Measurements from ENCODE around the gene SOX13.
"Not testable (repeated sequence)": the region's sequence is repeated elsewhere in the genome, so short reads cannot be mapped to it uniquely, and the experiment has no call there.

The SOX13 gene

GRCh38 chr1:204072931-204073836 is at the start of gene SOX13:
SOX13 (plus strand) TSS chr1:204073115; CDS start chr1:204112916, 39,801 bp downstream.
- ATAC-seq: peak; percentile 60
- DNase-seq: peak; percentile 28

- ATAC-seq: no peak
- no peak for DNase-seq
Measured at GRCh38 chr1:204025917-204026707, 46.8 kb upstream of the SOX13 start.

GRCh38 chr1:204027446-204027845 is 45.5 kb upstream of the SOX13 start:
- ATAC-seq (no peak), DNase-seq (no peak)

GRCh38 chr1:204029016-204029415 is 43.9 kb upstream of the SOX13 start:
- ATAC-seq (no peak), DNase-seq (no peak)

GRCh38 chr1:204031098-204031710 is 41.7 kb upstream of the SOX13 start:
- DNase-seq: no peak
- ATAC-seq: no peak

GRCh38 chr1:204032642-204033235 is 40.2 kb upstream of the SOX13 start:
- ATAC-seq: no peak
- no peak for DNase-seq

GRCh38 chr1:204033306-204033705 is 39.6 kb upstream of the SOX13 start:
- ATAC-seq (no peak), DNase-seq (no peak)

- ATAC-seq (no peak), DNase-seq (no peak)
Measured at GRCh38 chr1:204036882-204037655, 35.8 kb upstream of the SOX13 start.

- DNase-seq (no peak), ATAC-seq (no peak)
Measured at GRCh38 chr1:204041232-204041767, 31.6 kb upstream of the SOX13 start.

- ATAC-seq: no peak
- no peak for DNase-seq
Measured at GRCh38 chr1:204041803-204042505, 31.0 kb upstream of the SOX13 start.

GRCh38 chr1:204042516-204042915 is 30.4 kb upstream of the SOX13 start:
- no peak for ATAC-seq
- no peak for DNase-seq

GRCh38 chr1:204043680-204044079 is 29.2 kb upstream of the SOX13 start:
- DNase-seq: no peak

GRCh38 chr1:204044448-204044847 is 28.5 kb upstream of the SOX13 start:
- no peak for DNase-seq
- ATAC-seq: no peak

More at GRCh38 chr1:204043680-204044079, 29.2 kb upstream of the SOX13 start:
- no peak for ATAC-seq

- DNase-seq: no peak
- ATAC-seq: no peak
Measured at GRCh38 chr1:204045430-204045829, 27.5 kb upstream of the SOX13 start.

GRCh38 chr1:204046346-204046745 is 26.6 kb upstream of the SOX13 start:
- ATAC-seq: no peak
- no peak for DNase-seq

GRCh38 chr1:204048796-204049195 is 24.1 kb upstream of the SOX13 start:
- not testable (repeated sequence) for DNase-seq, ATAC-seq

- DNase-seq (no peak), ATAC-seq (no peak)
Measured at GRCh38 chr1:204051258-204051657, 21.7 kb upstream of the SOX13 start.

- no peak for DNase-seq
- ATAC-seq: no peak
Measured at GRCh38 chr1:204051718-204052117, 21.2 kb upstream of the SOX13 start.

- DNase-seq (no peak), ATAC-seq (no peak)
Measured at GRCh38 chr1:204053893-204054292, 19.0 kb upstream of the SOX13 start.

- ATAC-seq (no peak), DNase-seq (no peak)
Measured at GRCh38 chr1:204059970-204060369, 12.9 kb upstream of the SOX13 start.

- ATAC-seq (no peak), DNase-seq (no peak)
Measured at GRCh38 chr1:204062106-204062505, 10.8 kb upstream of the SOX13 start.

All from stimulated activated naive CD8-positive, alpha-beta T cell treated with anti-CD3 and anti-CD28 coated beads, Interleukin-15, Interleukin-2, amounts not matched to agents 100 U/mL and 50 U/mL, for 24 hours (primary cell).